A673 (cell line): ENCODE measurements around the gene H3-3A. TPM values are rescaled to one million over a fixed set of nuclear protein-coding genes. Genes with fewer than 3 reads are reported as not detected.

Experiments
- BruUV-seq: library from RNA; stranded (reverse); fragments of 400-500 nt; replicated peaks from 2 replicates; lab custom pipeline; 2021; lab: Mats Ljungman, UMichigan
- CTCF ChIA-PET: fragments of 300-600 bp; sonication (Branson Sonifier 250); formaldehyde crosslinking; loops from one replicate; lab custom pipeline; 2022; ENCODE audit warnings: antibody characterized with exemption; lab: Charles Lee
- POLR2A ChIA-PET: fragments of 300-600 bp; sonication (Branson Sonifier 250); formaldehyde crosslinking; loops from one replicate; lab custom pipeline; 2022; ENCODE audit warnings: antibody characterized with exemption; ENCODE audit not compliant: low non-redundant PET; lab: Charles Lee
- DNase-seq: peaks from one replicate; pipeline ENCODE4 v3.0.0-alpha.2; 2015; ENCODE audit warnings: low spot score
- H3K27ac ChIP-seq: fragments of 200-600 bp; sonication (generic); 2 replicates; pipeline ENCODE4 v1.5.1; 2016; ENCODE audit warnings: mixed run types, low read depth, mild to moderate bottlenecking, mixed read lengths, antibody characterized with exemption, low read length; ENCODE audit not compliant: poor library complexity, severe bottlenecking
- H3K27me3 ChIP-seq: fragments of 200-600 bp; sonication (generic); replicated peaks from 2 replicates; pipeline ENCODE4 v1.6.1; 2017; ENCODE audit warnings: mixed run types, low read depth, mild to moderate bottlenecking, mixed read lengths, antibody characterized with exemption, low read length; ENCODE audit not compliant: insufficient read depth, poor library complexity
- H3K36me3 ChIP-seq: fragments of 200-600 bp; sonication (generic); 2 replicates; pipeline ENCODE4 v1.6.1; 2016; ENCODE audit warnings: mixed run types, mild to moderate bottlenecking, mixed read lengths, antibody characterized with exemption, low read length; ENCODE audit not compliant: insufficient read depth, poor library complexity, severe bottlenecking
- H3K4me1 ChIP-seq: fragments of 200-600 bp; sonication (generic); 2 replicates; pipeline ENCODE4 v1.6.1; 2017; ENCODE audit warnings: mixed run types, mild to moderate bottlenecking, mixed read lengths, antibody characterized with exemption, low read length; ENCODE audit not compliant: insufficient read depth, poor library complexity, severe bottlenecking
- H3K4me3 ChIP-seq: fragments of 200-600 bp; sonication (generic); 2 replicates; pipeline ENCODE4 v1.5.1; 2016; ENCODE audit warnings: low read depth, mixed run types, mild to moderate bottlenecking, mixed read lengths, low read length; ENCODE audit not compliant: poor library complexity, severe bottlenecking
- H3K9me3 ChIP-seq: fragments of 200-600 bp; sonication (generic); 2 replicates; pipeline ENCODE4 v1.6.1; 2016; ENCODE audit warnings: mixed run types, low read depth, mild to moderate bottlenecking, mixed read lengths, antibody characterized with exemption, low read length; ENCODE audit not compliant: poor library complexity, severe bottlenecking
- CTCF ChIP-seq: fragments of 300-800, 200-600 bp; sonication (generic); conservative IDR thresholded peaks from 2 replicates; pipeline ENCODE4 v1.5.1; 2017; ENCODE audit warnings: low read depth, mild to moderate bottlenecking, antibody characterized with exemption, low read length, moderate library complexity, mixed read lengths
- EZH2 ChIP-seq: fragments of 200-600 bp; sonication (generic); IDR thresholded peaks from 2 replicates; pipeline ENCODE4 v1.6.1; 2017; ENCODE audit warnings: borderline replicate concordance, low read depth, mild to moderate bottlenecking, mixed read lengths, antibody characterized with exemption, low read length; ENCODE audit not compliant: poor library complexity, severe bottlenecking
- intact Hi-C: fragments of 100-400 bp; cut with micrococcal nuclease; formaldehyde crosslinking; loops from one replicate; pipeline ENCODE4 v1.10.0; 2022; ENCODE audit not compliant: unreplicated experiment
- total RNA-seq: library from RNA; stranded (reverse); gene quantifications from 2 replicates; pipeline ENCODE4 v1.2.3, GENCODE V29; 2021

The H3-3A gene
- total RNA-seq, 1 experiment from 2014 or later, result 638 TPM

GRCh38 chr1:226041419-226041818 is 21.1 kb upstream of the H3-3A start:
- no peaks in the 10 kb centered on the region for H3K36me3 ChIP-seq
- H3K9me3 ChIP-seq, result no peaks in the 10 kb centered on the region
- intact Hi-C loops, result no loop called here
- no peak for TF ChIP-seq CTCF
- no peak for TF ChIP-seq EZH2
- ChIA-PET CTCF (no interaction called here), POLR2A (interaction anchor here (0.6 kb wide), 1 partner anchor 21 kb away, joined by 5 read pairs; the partner anchor contains the start of gene H3-3A)
- no peaks in the 10 kb centered on the region for H3K4me1 ChIP-seq
- H3K27me3 ChIP-seq, result no peaks in the 10 kb centered on the region
- no peak overlapping the region for H3K4me3 ChIP-seq
- BruUV-seq, result no TSS peak
- no peak for DNase-seq
- H3K27ac ChIP-seq, result no peak overlapping the region

GRCh38 chr1:226044514-226045101 is 17.9 kb upstream of the H3-3A start:
- Histone ChIP-seq H3K9me3 (no peaks in the 10 kb centered on the region), H3K36me3 (no peaks in the 10 kb centered on the region), H3K27ac (no peak overlapping the region), H3K4me3 (no peak overlapping the region), H3K4me1 (no peaks in the 10 kb centered on the region), H3K27me3 (no peaks in the 10 kb centered on the region)
- no TSS peak for BruUV-seq
- ChIA-PET CTCF (no interaction called here), POLR2A (no interaction called here)
- intact Hi-C loops, result no loop called here
- TF ChIP-seq CTCF (no peak), EZH2 (no peak)
- peak; percentile 26 for DNase-seq

- CTCF ChIA-PET, result interaction anchor here (0.6 kb wide), 1 partner anchor 17 kb away, joined by 5 read pairs; no protein-coding TSS in a partner anchor
These were observed 16.3 kb upstream of the H3-3A start for GRCh38 chr1:226046240-226046639.

More at GRCh38 chr1:226046240-226046639, 16.3 kb upstream of the H3-3A start:
- H3K4me3 ChIP-seq, result no peak overlapping the region
- H3K27ac ChIP-seq, result no peak overlapping the region
- no peaks in the 10 kb centered on the region for H3K9me3 ChIP-seq
- no TSS peak for BruUV-seq
- H3K4me1 ChIP-seq, result no peaks in the 10 kb centered on the region
- no peaks in the 10 kb centered on the region for H3K27me3 ChIP-seq
- DNase-seq, result no peak
- POLR2A ChIA-PET, result no interaction called here
- no peaks in the 10 kb centered on the region for H3K36me3 ChIP-seq
- no peak for TF ChIP-seq EZH2
- intact Hi-C loops, result no loop called here
